Measurements from ENCODE around the gene NANS.
"Not testable (repeated sequence)": the region's sequence is repeated elsewhere in the genome, so short reads cannot be mapped to it uniquely, and the experiment has no call there.

GRCh38 chr9:98130060-98130459, 73.5 kb downstream of the NANS start:
- not testable (repeated sequence) for TF ChIP-seq POLR2AphosphoS5 (IDR thresholded peaks at IDR 0.05; ENCODE audit: borderline replicate concordance, low read depth, low read length); EZH2 (IDR thresholded peaks at IDR 0.05)
